GM12891 (cell line): ENCODE results near the gene ZNF467.

Experiments used
- POLR2A ChIP-seq: IDR thresholded peaks from 2 replicates; pipeline ENCODE4 v1.6.1; 2011; ENCODE audit warnings: low read depth, low read length, control low read depth
- POLR2AphosphoS5 ChIP-seq: IDR thresholded peaks from 2 replicates; pipeline ENCODE4 v1.6.1; 2011; ENCODE audit warnings: low read depth, low read length, control low read depth

DNA sequence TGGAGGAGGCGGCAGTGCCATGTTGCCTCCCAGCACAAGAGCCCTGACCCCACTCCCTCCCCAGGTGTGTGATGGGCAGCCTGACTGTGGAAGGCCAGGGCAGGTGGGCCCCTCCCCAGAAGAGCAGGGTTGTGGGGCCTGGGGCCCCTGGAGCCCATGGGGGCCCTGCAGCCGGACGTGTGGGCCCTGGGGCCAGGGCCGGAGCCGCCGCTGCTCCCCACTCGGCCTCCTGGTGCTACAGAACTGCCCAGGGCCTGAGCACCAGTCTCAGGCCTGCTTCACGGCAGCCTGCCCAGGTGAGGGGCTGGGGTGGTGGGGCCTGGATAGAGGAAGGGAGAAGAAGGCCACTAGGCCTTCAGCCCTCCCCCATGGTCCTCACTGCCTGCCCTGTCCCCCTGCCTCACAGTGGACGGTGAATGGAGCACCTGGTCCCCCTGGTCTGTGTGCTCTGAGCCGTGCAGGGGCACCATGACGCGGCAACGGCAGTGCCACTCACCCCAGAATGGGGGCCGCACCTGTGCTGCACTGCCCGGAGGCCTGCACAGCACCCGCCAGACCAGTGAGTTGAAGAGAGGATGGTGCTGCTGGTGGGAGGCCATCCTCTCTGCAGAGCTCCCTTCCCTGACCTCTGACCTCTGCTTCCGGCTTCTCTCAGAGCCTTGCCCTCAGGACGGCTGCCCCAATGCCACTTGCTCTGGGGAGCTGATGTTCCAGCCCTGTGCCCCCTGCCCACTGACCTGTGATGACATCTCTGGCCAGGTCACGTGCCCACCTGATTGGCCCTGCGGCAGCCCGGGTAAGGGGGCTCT, 18.2 kb upstream of the ZNF467 start:
- TF ChIP-seq POLR2AphosphoS5 = no peak
- TF ChIP-seq POLR2A = no peak
